Dermis microvascular lymphatic vessel endothelial cell (primary cell): Measurements from ENCODE around the gene CYP27C1. TPM values are rescaled to one million over a fixed set of nuclear protein-coding genes. Genes with fewer than 3 reads are reported as not detected.

Experiments used
- DNase-seq, 2 donors: peaks; one replicate each; pipeline versions ENCODE4 v3.0.0 to v3.0.0-alpha.2; 2010; ENCODE audit warnings: low read depth in 2 of 2
- total RNA-seq: library from RNA; depleted of rRNA; stranded (reverse); fragments of >200 nt; gene quantifications from 2 replicates; pipeline ENCODE4 v1.2.1, GENCODE V29; 2014

CYP27C1 gene
- total RNA-seq, 1 donor from 2014 or later: not detected

- no peak for DNase-seq
Observed at GRCh38 chr2:127193164-127193966, 26.7 kb downstream of the CYP27C1 start.

DNA sequence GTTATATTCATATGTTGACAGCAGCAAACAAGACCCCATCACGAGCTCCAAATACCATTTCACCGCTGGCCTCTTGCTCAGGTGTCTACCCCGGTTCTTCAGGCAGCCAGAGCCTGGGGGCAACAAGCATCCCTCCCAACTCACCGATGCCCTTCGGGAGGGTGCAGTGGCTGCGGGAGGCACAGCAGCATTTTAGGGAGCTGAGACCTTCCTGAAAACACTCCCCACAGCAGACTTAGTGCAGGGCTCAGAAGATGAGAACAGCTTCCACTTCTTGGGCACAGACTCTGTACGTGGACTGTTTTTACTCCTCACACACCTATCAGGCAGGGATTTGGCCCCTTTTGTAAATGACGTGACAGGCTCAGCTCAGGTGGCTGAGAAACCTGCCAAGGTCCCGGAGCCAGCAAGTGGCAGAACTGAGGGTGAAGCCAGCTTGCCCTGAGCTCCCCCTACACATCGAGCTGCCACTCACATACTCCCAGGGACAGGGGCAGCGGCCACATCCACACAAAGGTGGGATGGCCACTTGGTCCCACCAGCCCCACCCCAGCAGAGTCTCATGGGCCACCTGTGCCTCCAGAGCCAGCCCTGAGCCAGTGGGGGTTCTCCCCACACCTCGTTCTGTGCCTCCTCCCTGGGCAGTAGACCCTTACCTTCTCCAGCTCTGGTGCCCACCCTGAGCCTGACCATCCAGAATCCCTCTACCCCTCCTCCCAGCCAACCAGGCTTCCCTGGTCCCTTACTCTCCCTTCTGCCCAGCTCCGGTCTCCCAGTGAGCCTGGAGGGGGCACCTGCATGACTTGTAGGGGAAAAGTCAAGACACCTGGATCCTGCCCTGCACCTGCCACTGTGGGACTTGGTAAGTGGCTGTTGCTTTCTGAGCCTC lies 28.5 kb downstream of the CYP27C1 start:
- DNase-seq: no peak

- DNase-seq: no peak
Observed at GRCh38 chr2:127188797-127189196, 31.3 kb downstream of the CYP27C1 start.

DNA sequence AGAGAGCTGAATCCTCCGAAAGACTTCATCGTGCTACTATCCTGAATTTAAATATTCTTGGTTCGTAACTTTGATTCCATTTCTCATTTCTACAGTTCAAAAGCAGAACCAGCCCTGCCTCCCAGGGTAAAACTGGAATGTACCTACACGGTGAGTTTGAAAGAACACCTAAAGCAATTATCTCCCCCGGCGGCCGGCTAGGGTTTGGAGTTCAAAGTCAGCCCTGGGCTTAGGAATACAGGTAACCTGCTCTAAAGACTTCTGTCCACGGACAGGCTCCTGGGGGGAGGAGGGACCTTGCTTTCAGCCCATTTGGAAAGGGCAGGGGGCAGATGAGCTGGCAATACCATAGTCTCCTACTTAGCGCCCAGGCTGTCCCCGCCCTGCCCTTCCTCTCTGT lies 32.3 kb downstream of the CYP27C1 start:
- no peak for DNase-seq

DNA sequence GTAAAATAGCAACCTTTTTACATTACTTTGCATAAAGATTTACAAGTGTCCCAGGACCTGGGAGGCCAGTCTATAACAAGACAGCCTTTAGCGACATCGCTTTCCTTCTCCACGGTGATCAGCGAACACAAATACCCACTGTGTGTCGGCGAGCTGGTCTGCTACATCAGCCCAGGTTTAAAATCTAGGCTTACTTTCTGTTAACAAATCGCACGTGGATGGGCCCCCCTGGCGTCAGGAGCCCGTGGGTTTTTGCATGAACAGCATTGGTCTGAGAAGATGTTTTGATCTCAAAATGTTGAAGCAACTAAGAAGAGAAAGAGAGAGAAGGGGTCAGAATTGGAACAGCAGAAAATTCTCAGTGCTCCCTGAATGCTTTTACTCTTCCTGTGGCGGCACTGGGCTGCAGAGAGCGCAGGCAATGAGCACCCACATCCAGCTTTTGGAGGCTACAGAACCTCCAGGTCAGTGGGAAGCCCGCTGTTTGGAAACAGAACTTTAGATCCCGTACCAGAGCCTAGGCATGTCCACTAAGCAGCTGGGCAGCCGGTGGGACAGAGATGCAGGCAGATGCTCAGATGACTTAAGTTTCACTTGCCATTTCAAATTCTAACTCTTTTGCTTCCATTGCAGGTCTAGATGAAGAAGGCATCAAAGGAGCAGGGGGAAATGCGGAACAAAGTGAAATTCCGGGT lies 32.9 kb downstream of the CYP27C1 start:
- DNase-seq: no peak

- peak; percentile 64 to 74 for DNase-seq
Observed at GRCh38 chr2:127185705-127186104, 34.4 kb downstream of the CYP27C1 start.

- no peak for DNase-seq
Observed at GRCh38 chr2:127185093-127185492, 35.0 kb downstream of the CYP27C1 start.

GRCh38 chr2:127183771-127184170 lies 36.3 kb downstream of the CYP27C1 start:
- DNase-seq: no peak

DNA sequence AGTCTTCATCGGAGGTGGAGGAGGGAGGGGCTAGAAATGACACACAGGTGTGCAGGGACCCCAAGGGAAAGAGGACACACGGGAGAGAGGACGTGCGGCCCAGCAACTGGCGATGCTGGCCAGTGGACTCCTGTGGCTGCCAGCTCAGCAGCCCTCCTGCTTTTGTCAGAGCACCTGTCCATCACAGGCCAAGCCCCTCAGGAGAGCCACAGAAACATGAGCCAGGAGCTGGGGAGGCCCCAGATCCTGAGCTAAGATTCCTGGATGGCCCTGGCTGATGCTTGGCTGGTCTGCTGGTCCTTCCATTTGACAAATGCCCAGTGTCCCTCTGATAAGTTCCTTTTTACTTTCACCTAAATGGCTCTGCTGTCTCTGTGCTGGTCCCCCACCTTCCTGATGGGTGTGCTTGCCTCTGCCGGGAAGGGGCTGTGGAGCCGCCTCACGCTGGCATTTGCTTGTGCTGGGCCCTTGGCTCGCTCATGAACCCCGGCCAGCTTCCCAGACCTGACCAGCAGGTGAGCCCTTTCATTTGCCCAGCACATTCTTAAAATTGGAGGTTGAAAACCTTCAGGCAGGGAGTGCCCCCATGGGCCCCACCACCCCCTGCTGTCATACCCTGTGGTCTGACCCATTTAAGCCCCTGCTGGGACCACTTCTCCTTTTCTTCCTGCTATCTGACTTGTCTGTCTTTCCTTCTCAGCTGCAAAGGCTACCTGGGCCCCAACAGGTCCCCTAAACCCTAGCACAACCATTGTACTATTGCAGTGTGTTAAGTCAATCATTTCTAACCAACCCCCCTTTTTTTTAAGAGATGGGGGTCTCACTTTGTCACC lies 37.3 kb downstream of the CYP27C1 start:
- DNase-seq: no peak

DNA sequence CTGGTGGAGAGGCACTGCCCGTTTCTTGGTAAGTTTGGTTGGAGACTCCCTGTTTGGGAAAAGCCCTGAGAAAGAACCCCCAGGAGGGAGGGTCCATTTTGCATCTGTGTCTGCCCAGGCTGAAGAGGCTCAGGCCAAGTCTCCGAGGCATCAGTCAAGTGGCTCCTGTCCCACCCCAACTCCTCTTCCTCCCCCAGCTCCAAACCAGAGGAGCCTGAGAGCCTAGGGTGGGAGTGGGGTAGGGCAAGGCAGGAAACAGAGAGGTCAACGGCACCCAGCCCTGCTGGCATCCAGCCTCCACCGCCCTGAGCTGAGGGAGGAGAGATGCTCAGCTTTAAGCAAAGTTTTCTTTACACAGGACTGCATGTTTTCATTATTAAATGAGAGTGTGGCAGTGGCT lies 38.2 kb downstream of the CYP27C1 start:
- no peak for DNase-seq

DNA sequence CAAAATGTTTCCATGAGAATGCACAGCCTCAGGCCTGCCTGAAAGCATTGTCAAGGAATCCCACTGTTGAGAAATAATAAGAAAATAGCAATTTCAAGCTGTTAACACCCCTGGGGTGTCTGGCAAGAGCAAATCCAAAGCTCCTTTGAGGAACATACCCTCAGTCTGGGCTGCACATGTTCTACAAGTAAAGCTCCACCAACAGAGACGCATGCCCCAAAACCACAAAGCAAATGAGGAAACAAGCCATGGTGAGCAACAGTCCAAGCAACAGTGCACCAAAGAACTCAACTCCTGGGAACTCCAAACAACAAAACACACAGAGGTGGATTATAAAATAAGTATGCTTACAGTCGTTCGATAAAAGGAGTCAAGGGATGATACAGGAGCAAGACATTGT lies 40.3 kb downstream of the CYP27C1 start:
- no peak for DNase-seq

DNA sequence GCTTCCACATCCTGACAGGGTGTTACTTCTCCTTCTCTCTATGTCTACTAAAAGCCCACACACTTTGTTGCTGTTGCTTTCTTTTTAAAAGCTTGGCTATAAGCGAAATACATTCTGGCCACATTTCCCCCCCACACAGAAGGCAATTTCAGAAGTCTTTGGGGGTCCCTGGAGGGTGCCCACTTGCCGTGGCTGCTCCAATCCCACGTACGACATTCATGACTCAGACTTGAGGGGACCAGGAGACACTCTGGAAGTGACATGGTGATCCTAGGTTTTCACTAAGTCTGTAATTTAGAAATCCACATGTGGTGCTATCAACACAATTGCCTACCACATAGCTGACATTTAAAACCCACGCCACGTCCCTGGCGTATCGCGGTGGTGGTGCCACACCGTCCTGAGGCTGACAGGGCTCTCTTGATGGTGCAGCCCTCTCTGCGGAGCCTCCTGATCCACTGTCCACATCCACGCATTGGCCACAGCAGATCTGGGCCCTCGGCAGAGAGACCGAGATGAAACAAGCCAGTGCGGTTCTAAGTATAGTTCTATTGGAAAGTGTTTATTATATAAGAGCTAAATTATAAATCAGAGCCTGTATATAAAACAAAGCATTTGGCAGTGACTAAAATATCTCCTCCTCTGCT lies 42.4 kb downstream of the CYP27C1 start:
- DNase-seq: no peak

- no peak for DNase-seq
Observed at GRCh38 chr2:127176371-127177311, 43.5 kb downstream of the CYP27C1 start.

GRCh38 chr2:127175751-127176354 lies 44.2 kb downstream of the CYP27C1 start:
- no peak for DNase-seq

DNA sequence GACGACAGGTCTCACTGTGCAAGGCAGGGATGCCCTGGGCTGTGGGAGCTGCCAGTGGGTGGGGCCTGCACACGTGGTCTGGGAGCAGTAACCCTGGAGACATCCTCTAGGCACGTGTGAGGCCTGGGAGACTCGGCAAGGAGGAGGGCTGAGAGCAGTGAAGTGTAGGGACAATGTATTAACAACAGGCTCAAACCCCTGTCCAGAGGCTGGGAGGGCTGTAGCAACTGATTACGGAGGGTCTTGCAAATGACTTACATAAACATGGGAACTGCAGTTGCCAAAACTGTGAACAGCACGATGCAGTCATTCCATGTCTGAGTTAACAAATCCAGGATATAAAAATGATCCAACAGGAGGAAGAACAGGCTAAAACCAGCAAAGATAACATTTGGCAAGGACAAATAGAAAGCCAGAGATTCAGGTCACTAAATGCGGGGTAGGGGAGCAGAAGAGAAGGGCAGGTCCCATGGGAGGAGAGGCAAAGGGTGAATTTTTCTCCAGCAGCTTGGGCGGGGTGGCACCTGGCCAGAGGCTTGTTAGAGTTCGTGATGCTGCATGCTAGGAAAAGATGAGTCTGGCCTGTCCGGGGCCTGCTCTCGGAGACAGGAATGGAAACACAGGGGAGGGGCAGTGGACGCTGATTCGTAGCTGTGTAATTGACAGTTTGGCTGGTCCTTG lies 44.9 kb downstream of the CYP27C1 start:
- no peak for DNase-seq

- DNase-seq: no peak
Observed at GRCh38 chr2:127174640-127175039, 45.5 kb downstream of the CYP27C1 start.

GRCh38 chr2:127174136-127174535 lies 46.0 kb downstream of the CYP27C1 start:
- DNase-seq: peak in 1 of 2 donors; percentile 61

GRCh38 chr2:127173057-127173456 lies 47.0 kb downstream of the CYP27C1 start:
- peak in 1 of 2 donors; percentile 47 for DNase-seq
